ENCODE results near the gene ATG2B. TPM values are rescaled to one million over a fixed set of nuclear protein-coding genes. Genes with fewer than 3 reads are reported as not detected.

ATG2B gene
- polyA plus RNA-seq, 6 donors from 2014 or later: 1.4 to 2.2 (median 1.8) TPM

- no peak overlapping the region for H3K27ac Mint-ChIP-seq
- peaks cover 3 to 16% (median 4%) of the 10 kb centered on the region in 7 donors for H3K9me3 Mint-ChIP-seq
- ATAC-seq (ENCODE audit: low read depth in 2 of 2) (no peak), DNase-seq (no peak)
- peaks cover 0 to 12% of the 10 kb centered on the region in 2 donors for H3K36me3 Mint-ChIP-seq
- no peak overlapping the region for H3K4me3 Mint-ChIP-seq
- no peaks in the 10 kb centered on the region for H3K4me1 Mint-ChIP-seq
- peaks cover 6 to 17% (median 13%) of the 10 kb centered on the region in 3 donors for H3K27me3 Mint-ChIP-seq
These were observed 90.2 kb downstream of the ATG2B start for GRCh38 chr14:96272777-96273473.

- no peak for DNase-seq
- H3K4me1 Mint-ChIP-seq: no peaks in the 10 kb centered on the region
- peak overlapping the region in 1 of 6 donors; percentile 68 for H3K27ac Mint-ChIP-seq
- no peak for ATAC-seq (ENCODE audit: low read depth in 2 of 2)
- peaks cover 16 to 24% (median 19%) of the 10 kb centered on the region in 3 donors for H3K27me3 Mint-ChIP-seq
- peaks cover 0 to 17% of the 10 kb centered on the region in 2 donors for H3K36me3 Mint-ChIP-seq
- no peak overlapping the region for H3K4me3 Mint-ChIP-seq
- peaks cover 0 to 11% (median 3%) of the 10 kb centered on the region in 7 donors for H3K9me3 Mint-ChIP-seq
These were observed 91.7 kb downstream of the ATG2B start for GRCh38 chr14:96271421-96271762.

GRCh38 chr14:96270565-96271420, 92.3 kb downstream of the ATG2B start:
- ATAC-seq (ENCODE audit: low read depth in 2 of 2): no peak
- H3K9me3 Mint-ChIP-seq: peaks cover 0 to 11% (median 3%) of the 10 kb centered on the region in 7 donors

GRCh38 chr14:96269359-96269710, 93.8 kb downstream of the ATG2B start:
- no peak for DNase-seq
- H3K4me1 Mint-ChIP-seq: no peaks in the 10 kb centered on the region
- H3K36me3 Mint-ChIP-seq: peaks cover 0 to 21% of the 10 kb centered on the region in 2 donors
- H3K9me3 Mint-ChIP-seq: peaks cover 0 to 11% (median 3%) of the 10 kb centered on the region in 7 donors
- H3K27me3 Mint-ChIP-seq: peaks cover 22 to 26% (median 24%) of the 10 kb centered on the region in 3 donors
- H3K27ac Mint-ChIP-seq: peak overlapping the region in 1 of 6 donors; percentile 83
- no peak overlapping the region for H3K4me3 Mint-ChIP-seq
- ATAC-seq (ENCODE audit: low read depth in 2 of 2): no peak

More at GRCh38 chr14:96270565-96271420, 92.3 kb downstream of the ATG2B start:
- peaks cover 22 to 25% (median 22%) of the 10 kb centered on the region in 3 donors for H3K27me3 Mint-ChIP-seq
- peaks cover 0 to 21% of the 10 kb centered on the region in 2 donors for H3K36me3 Mint-ChIP-seq
- H3K4me1 Mint-ChIP-seq: no peaks in the 10 kb centered on the region
- H3K27ac Mint-ChIP-seq: peak overlapping the region in 1 of 6 donors; percentile 68
- H3K4me3 Mint-ChIP-seq: no peak overlapping the region
- DNase-seq: no peak

GRCh38 chr14:96268431-96269358, 94.4 kb downstream of the ATG2B start:
- peaks cover 0 to 11% (median 4%) of the 10 kb centered on the region in 7 donors for H3K9me3 Mint-ChIP-seq
- DNase-seq (no peak), ATAC-seq (ENCODE audit: low read depth in 2 of 2) (no peak)
- no peaks in the 10 kb centered on the region for H3K4me1 Mint-ChIP-seq
- H3K27ac Mint-ChIP-seq: no peak overlapping the region
- H3K27me3 Mint-ChIP-seq: peaks cover 22 to 26% (median 25%) of the 10 kb centered on the region in 3 donors
- peaks cover 0 to 21% of the 10 kb centered on the region in 2 donors for H3K36me3 Mint-ChIP-seq
- H3K4me3 Mint-ChIP-seq: no peak overlapping the region

- ATAC-seq (ENCODE audit: low read depth in 2 of 2) (no peak), DNase-seq (no peak)
- Mint-ChIP-seq H3K4me3 (peak overlapping the region in 1 of 8 donors; percentile 9), H3K9me3 (peaks cover 0 to 11% (median 6%) of the 10 kb centered on the region in 7 donors), H3K36me3 (peaks cover 0 to 21% of the 10 kb centered on the region in 2 donors), H3K27ac (no peak overlapping the region), H3K4me1 (no peaks in the 10 kb centered on the region), H3K27me3 (peaks cover 22 to 28% (median 26%) of the 10 kb centered on the region in 3 donors)
These were observed 95.2 kb downstream of the ATG2B start for GRCh38 chr14:96267916-96268315.

GRCh38 chr14:96267336-96267735, 95.8 kb downstream of the ATG2B start:
- ATAC-seq (ENCODE audit: low read depth in 2 of 2) (no peak), DNase-seq (no peak)
- no peaks in the 10 kb centered on the region for H3K4me1 Mint-ChIP-seq
- H3K27ac Mint-ChIP-seq: peak overlapping the region in 1 of 6 donors; percentile 56
- no peak overlapping the region for H3K4me3 Mint-ChIP-seq
- peaks cover 0 to 21% of the 10 kb centered on the region in 2 donors for H3K36me3 Mint-ChIP-seq
- peaks cover 0 to 11% (median 6%) of the 10 kb centered on the region in 7 donors for H3K9me3 Mint-ChIP-seq
- peaks cover 22 to 28% (median 26%) of the 10 kb centered on the region in 3 donors for H3K27me3 Mint-ChIP-seq

- H3K36me3 Mint-ChIP-seq: peaks cover 0 to 13% of the 10 kb centered on the region in 2 donors
- H3K27ac Mint-ChIP-seq: peak overlapping the region in 1 of 6 donors; percentile 30
- H3K4me3 Mint-ChIP-seq: no peak overlapping the region
- DNase-seq (no peak), ATAC-seq (ENCODE audit: low read depth in 2 of 2) (no peak)
- H3K4me1 Mint-ChIP-seq: no peaks in the 10 kb centered on the region
- H3K27me3 Mint-ChIP-seq: peaks cover 16 to 43% (median 33%) of the 10 kb centered on the region in 3 donors
- peaks cover 0 to 7% (median 0%) of the 10 kb centered on the region in 7 donors for H3K9me3 Mint-ChIP-seq
These were observed 97.6 kb downstream of the ATG2B start for GRCh38 chr14:96265383-96266095.

- Mint-ChIP-seq H3K9me3 (peaks cover 0 to 7% (median 0%) of the 10 kb centered on the region in 7 donors), H3K36me3 (peaks cover 0 to 13% of the 10 kb centered on the region in 2 donors), H3K4me3 (no peak overlapping the region), H3K27ac (no peak overlapping the region), H3K27me3 (peaks cover 14 to 43% (median 37%) of the 10 kb centered on the region in 3 donors), H3K4me1 (no peaks in the 10 kb centered on the region)
- no peak for ATAC-seq (ENCODE audit: low read depth in 2 of 2)
- DNase-seq: no peak
These were observed 98.3 kb downstream of the ATG2B start for GRCh38 chr14:96264853-96265252.

- peaks cover 0 to 13% of the 10 kb centered on the region in 2 donors for H3K36me3 Mint-ChIP-seq
- H3K4me1 Mint-ChIP-seq: no peaks in the 10 kb centered on the region
These were observed 99.0 kb downstream of the ATG2B start for GRCh38 chr14:96264200-96264553.

GRCh38 chr14:96263347-96264199, 99.6 kb downstream of the ATG2B start:
- Mint-ChIP-seq H3K4me1 (no peaks in the 10 kb centered on the region), H3K4me3 (no peak overlapping the region), H3K27ac (peak overlapping the region in 1 of 6 donors; percentile 9), H3K9me3 (peaks cover 0 to 7% (median 0%) of the 10 kb centered on the region in 7 donors), H3K36me3 (peaks cover 0 to 13% of the 10 kb centered on the region in 2 donors), H3K27me3 (peaks cover 17 to 43% (median 37%) of the 10 kb centered on the region in 3 donors)
- ATAC-seq (ENCODE audit: low read depth in 2 of 2): no peak
- DNase-seq: no peak

More at GRCh38 chr14:96264200-96264553, 99.0 kb downstream of the ATG2B start:
- Mint-ChIP-seq H3K27ac (no peak overlapping the region), H3K9me3 (peaks cover 0 to 7% (median 0%) of the 10 kb centered on the region in 7 donors), H3K27me3 (peaks cover 18 to 43% (median 37%) of the 10 kb centered on the region in 3 donors), H3K4me3 (no peak overlapping the region)
- DNase-seq: no peak
- no peak for ATAC-seq (ENCODE audit: low read depth in 2 of 2)
